ENCODE results near the gene SPOCK3.

GRCh38 chr4:167088115-167088514 is 146.2 kb downstream of the SPOCK3 start:
- TF ChIP-seq, protein P1, sequence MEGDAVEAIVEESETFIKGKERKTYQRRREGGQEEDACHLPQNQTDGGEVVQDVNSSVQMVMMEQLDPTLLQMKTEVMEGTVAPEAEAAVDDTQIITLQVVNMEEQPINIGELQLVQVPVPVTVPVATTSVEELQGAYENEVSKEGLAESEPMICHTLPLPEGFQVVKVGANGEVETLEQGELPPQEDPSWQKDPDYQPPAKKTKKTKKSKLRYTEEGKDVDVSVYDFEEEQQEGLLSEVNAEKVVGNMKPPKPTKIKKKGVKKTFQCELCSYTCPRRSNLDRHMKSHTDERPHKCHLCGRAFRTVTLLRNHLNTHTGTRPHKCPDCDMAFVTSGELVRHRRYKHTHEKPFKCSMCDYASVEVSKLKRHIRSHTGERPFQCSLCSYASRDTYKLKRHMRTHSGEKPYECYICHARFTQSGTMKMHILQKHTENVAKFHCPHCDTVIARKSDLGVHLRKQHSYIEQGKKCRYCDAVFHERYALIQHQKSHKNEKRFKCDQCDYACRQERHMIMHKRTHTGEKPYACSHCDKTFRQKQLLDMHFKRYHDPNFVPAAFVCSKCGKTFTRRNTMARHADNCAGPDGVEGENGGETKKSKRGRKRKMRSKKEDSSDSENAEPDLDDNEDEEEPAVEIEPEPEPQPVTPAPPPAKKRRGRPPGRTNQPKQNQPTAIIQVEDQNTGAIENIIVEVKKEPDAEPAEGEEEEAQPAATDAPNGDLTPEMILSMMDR (IDR thresholded peaks at IDR 0.05; ENCODE audit: extremely low read depth in 1 of 2, insufficient read depth in 1 of 2, low read depth in 1 of 2, low read length in 2 of 2), result no peak
- TF ChIP-seq EZH2 (IDR thresholded peaks at IDR 0.05; ENCODE audit: borderline replicate concordance, low read depth, low read length, severe bottlenecking), result no peak
- TF ChIP-seq POLR2AphosphoS5 (IDR thresholded peaks at IDR 0.05; ENCODE audit: insufficient read depth, low read depth, low read length), result no peak
- no peak for TF ChIP-seq FOS (IDR thresholded peaks at IDR 0.05; ENCODE audit: borderline replicate concordance, insufficient read depth, low read length)
- no peak for TF ChIP-seq POLR2A (IDR thresholded peaks at IDR 0.05; ENCODE audit: low read depth, low read length)
